HFFc6 (cell line): ENCODE results near the gene GHRHR. TPM values are rescaled to one million over a fixed set of nuclear protein-coding genes. Genes with fewer than 3 reads are reported as not detected.

ENCODE experiments used
- DNase-seq: peaks from one replicate; pipeline ENCODE4 v3.0.0-alpha.2; 2018
- H3K27ac Mint-ChIP-seq: 2 replicates; pipeline ENCODE4 v1.8.0; 2020; ENCODE audit warnings: mild to moderate bottlenecking, mixed read lengths
- H3K27me3 Mint-ChIP-seq: 2 replicates; pipeline ENCODE4 v1.8.0; 2021; ENCODE audit warnings: mild to moderate bottlenecking, moderate library complexity, mixed read lengths; ENCODE audit not compliant: insufficient read depth
- H3K36me3 Mint-ChIP-seq: 2 replicates; pipeline ENCODE4 v1.8.0; 2021; ENCODE audit warnings: low read depth, mixed read lengths
- H3K4me1 Mint-ChIP-seq: 2 replicates; pipeline ENCODE4 v1.8.0; 2020; ENCODE audit warnings: low read depth, mixed read lengths
- H3K4me3 Mint-ChIP-seq: 2 replicates; pipeline ENCODE4 v1.8.0; 2020; ENCODE audit warnings: mild to moderate bottlenecking, moderate library complexity, mixed read lengths
- H3K9me3 Mint-ChIP-seq: 2 replicates; pipeline ENCODE4 v1.8.0; 2020; ENCODE audit warnings: mild to moderate bottlenecking, mixed read lengths
- CTCF ChIP-seq: fragments of 200-600 bp; sonication (generic); IDR thresholded peaks from 2 replicates; pipeline ENCODE4 v1.5.0; 2021; ENCODE audit warnings: antibody characterized with exemption, mild to moderate bottlenecking
- total RNA-seq, 6 experiments: library from RNA; stranded (reverse); fragmentation: NEBNext Ultra II Directional; extraction: Animal tissue kit (Norgen Biotek cat#: 25700); gene quantifications; 2 replicates in 1 of 6; 3 replicates in 5 of 6; pipeline ENCODE4 v1.2.3, GENCODE V29; 2021

GHRHR gene
- total RNA-seq, 6 experiments from 2014 or later = not detected

GRCh38 chr7:30925117-30925516 lies 38.6 kb upstream of the GHRHR start:
- Mint-ChIP-seq H3K4me1 (peaks cover 14% of the 10 kb centered on the region), H3K4me3 (no peak overlapping the region)
- TF ChIP-seq CTCF = no peak

GRCh38 chr7:30925913-30926312 lies 37.8 kb upstream of the GHRHR start:
- Mint-ChIP-seq H3K4me3 (no peak overlapping the region), H3K36me3 (no peaks in the 10 kb centered on the region), H3K27ac (no peak overlapping the region), H3K9me3 (peaks cover 7% of the 10 kb centered on the region; the same call in 1 of the 2 replicates), H3K27me3 (peaks cover 32% of the 10 kb centered on the region), H3K4me1 (peaks cover 7% of the 10 kb centered on the region)
- TF ChIP-seq CTCF = no peak
- DNase-seq = no peak

More at GRCh38 chr7:30925117-30925516, 38.6 kb upstream of the GHRHR start:
- Mint-ChIP-seq H3K36me3 (no peaks in the 10 kb centered on the region), H3K9me3 (peaks cover 7% of the 10 kb centered on the region; the same call in 1 of the 2 replicates), H3K27ac (no peak overlapping the region), H3K27me3 (peaks cover 29% of the 10 kb centered on the region)
- DNase-seq = no peak

- DNase-seq = no peak
- H3K27ac Mint-ChIP-seq = no peak overlapping the region
- TF ChIP-seq CTCF = no peak
Observed at GRCh38 chr7:30926313-30926712, 37.4 kb upstream of the GHRHR start.

GRCh38 chr7:30927040-30927439 lies 36.7 kb upstream of the GHRHR start:
- no peak for DNase-seq
- H3K9me3 Mint-ChIP-seq = peaks cover 7% of the 10 kb centered on the region; the same call in 1 of the 2 replicates
- H3K4me1 Mint-ChIP-seq = no peaks in the 10 kb centered on the region

More at GRCh38 chr7:30926313-30926712, 37.4 kb upstream of the GHRHR start:
- H3K9me3 Mint-ChIP-seq = peaks cover 7% of the 10 kb centered on the region; the same call in 1 of the 2 replicates
- H3K27me3 Mint-ChIP-seq = peaks cover 35% of the 10 kb centered on the region
- no peak overlapping the region for H3K4me3 Mint-ChIP-seq
- H3K36me3 Mint-ChIP-seq = no peaks in the 10 kb centered on the region
- H3K4me1 Mint-ChIP-seq = peaks cover 3% of the 10 kb centered on the region

GRCh38 chr7:30927559-30927958 lies 36.2 kb upstream of the GHRHR start:
- no peaks in the 10 kb centered on the region for H3K4me1 Mint-ChIP-seq
- peaks cover 7% of the 10 kb centered on the region; the same call in 1 of the 2 replicates for H3K9me3 Mint-ChIP-seq
- TF ChIP-seq CTCF = no peak
- no peak for DNase-seq
- H3K27ac Mint-ChIP-seq = no peak overlapping the region
- no peaks in the 10 kb centered on the region for H3K36me3 Mint-ChIP-seq
- H3K27me3 Mint-ChIP-seq = peaks cover 46% of the 10 kb centered on the region
- no peak overlapping the region for H3K4me3 Mint-ChIP-seq

More at GRCh38 chr7:30927040-30927439, 36.7 kb upstream of the GHRHR start:
- Mint-ChIP-seq H3K27me3 (peaks cover 40% of the 10 kb centered on the region), H3K36me3 (no peaks in the 10 kb centered on the region), H3K4me3 (no peak overlapping the region), H3K27ac (no peak overlapping the region)
- TF ChIP-seq CTCF = no peak
